ENCODE measurements around the gene C14orf180. TPM values are rescaled to one million over a fixed set of nuclear protein-coding genes. Genes with fewer than 3 reads are reported as not detected.

The C14orf180 gene
- total RNA-seq, 2 experiments from 2014 or later = not detected

GRCh38 chr14:104572668-104573067 is 6.9 kb upstream of the C14orf180 start:
- no peaks in the 10 kb centered on the region for H4K20me1 ChIP-seq (ENCODE audit: insufficient read depth, low read length)
- H3K9me3 ChIP-seq (ENCODE audit: low read length) = no peaks in the 10 kb centered on the region
- H3K79me2 ChIP-seq (ENCODE audit: insufficient read depth, low read depth, low read length) = no peaks in the 10 kb centered on the region
- no peak overlapping the region for H3K4me3 ChIP-seq (ENCODE audit: low read depth, low read length, poor library complexity, severe bottlenecking)
- no peaks in the 10 kb centered on the region for H3K36me3 ChIP-seq (ENCODE audit: insufficient read depth, low read length)
- ChIA-PET POLR2A (no interaction called here), CTCF (ENCODE audit: unreplicated experiment) (no interaction called here)
- H3K4me1 ChIP-seq (ENCODE audit: insufficient read depth, low read length, poor library complexity, severe bottlenecking) = no peaks in the 10 kb centered on the region
- BruUV-seq (replicated peaks) = no TSS peak
- H2AFZ ChIP-seq (ENCODE audit: low read length) = no peak overlapping the region
- no peak overlapping the region for H3K4me2 ChIP-seq (ENCODE audit: low read length)
- TF ChIP-seq CTCF (conservative IDR thresholded peaks at IDR 0.05; ENCODE audit: low read length) (no peak), EZH2phosphoT487 (IDR thresholded peaks at IDR 0.05; ENCODE audit: borderline replicate concordance, low read depth, low read length) (no peak)
- H3K27ac ChIP-seq (ENCODE audit: low read depth, low read length, poor library complexity, severe bottlenecking) = no peak overlapping the region
- no peaks in the 10 kb centered on the region for H3K9me2 ChIP-seq (ENCODE audit: insufficient read depth, low read length)
- intact Hi-C loops (cut with micrococcal nuclease; ENCODE audit: unreplicated experiment) = no loop called here
- no peak for DNase-seq (ENCODE audit: low spot score)

- Histone ChIP-seq H3K9me2 (ENCODE audit: insufficient read depth, low read length) (no peaks in the 10 kb centered on the region), H3K4me3 (ENCODE audit: low read depth, low read length, poor library complexity, severe bottlenecking) (no peak overlapping the region), H3K27ac (ENCODE audit: low read depth, low read length, poor library complexity, severe bottlenecking) (no peak overlapping the region), H3K4me2 (ENCODE audit: low read length) (no peak overlapping the region), H3K9me3 (ENCODE audit: low read length) (no peaks in the 10 kb centered on the region), H3K36me3 (ENCODE audit: insufficient read depth, low read length) (no peaks in the 10 kb centered on the region), H3K79me2 (ENCODE audit: insufficient read depth, low read depth, low read length) (no peaks in the 10 kb centered on the region), H4K20me1 (ENCODE audit: insufficient read depth, low read length) (no peaks in the 10 kb centered on the region), H2AFZ (ENCODE audit: low read length) (no peak overlapping the region), H3K4me1 (ENCODE audit: insufficient read depth, low read length, poor library complexity, severe bottlenecking) (no peaks in the 10 kb centered on the region)
- intact Hi-C loops (cut with micrococcal nuclease; ENCODE audit: unreplicated experiment) = no loop called here
- no TSS peak for BruUV-seq (replicated peaks)
- CTCF ChIA-PET (ENCODE audit: unreplicated experiment) = no interaction called here
- no peak for DNase-seq (ENCODE audit: low spot score)
- no peak for TF ChIP-seq CTCF (conservative IDR thresholded peaks at IDR 0.05; ENCODE audit: low read length)
- no peak for TF ChIP-seq EZH2phosphoT487 (IDR thresholded peaks at IDR 0.05; ENCODE audit: borderline replicate concordance, low read depth, low read length)
- POLR2A ChIA-PET = no interaction called here
Observed at GRCh38 chr14:104573930-104574329, 5.6 kb upstream of the C14orf180 start.

- Histone ChIP-seq H3K79me2 (ENCODE audit: insufficient read depth, low read depth, low read length) (no peaks in the 10 kb centered on the region), H3K9me2 (ENCODE audit: insufficient read depth, low read length) (no peaks in the 10 kb centered on the region), H4K20me1 (ENCODE audit: insufficient read depth, low read length) (no peaks in the 10 kb centered on the region), H3K9me3 (ENCODE audit: low read length) (no peaks in the 10 kb centered on the region), H2AFZ (ENCODE audit: low read length) (no peak overlapping the region), H3K4me3 (ENCODE audit: low read depth, low read length, poor library complexity, severe bottlenecking) (no peak overlapping the region), H3K27ac (ENCODE audit: low read depth, low read length, poor library complexity, severe bottlenecking) (no peak overlapping the region), H3K36me3 (ENCODE audit: insufficient read depth, low read length) (no peaks in the 10 kb centered on the region), H3K4me2 (ENCODE audit: low read length) (no peak overlapping the region), H3K4me1 (ENCODE audit: insufficient read depth, low read length, poor library complexity, severe bottlenecking) (no peaks in the 10 kb centered on the region)
- intact Hi-C loops (cut with micrococcal nuclease; ENCODE audit: unreplicated experiment) = no loop called here
- TF ChIP-seq CTCF (conservative IDR thresholded peaks at IDR 0.05; ENCODE audit: low read length) (no peak), EZH2phosphoT487 (IDR thresholded peaks at IDR 0.05; ENCODE audit: borderline replicate concordance, low read depth, low read length) (no peak)
- ChIA-PET CTCF (ENCODE audit: unreplicated experiment) (no interaction called here), POLR2A (no interaction called here)
- no peak for DNase-seq (ENCODE audit: low spot score)
- BruUV-seq (replicated peaks) = no TSS peak
Observed at GRCh38 chr14:104574536-104574935, 5.0 kb upstream of the C14orf180 start.
